ENCODE data around the gene CFAP251.

The CFAP251 gene

DNA sequence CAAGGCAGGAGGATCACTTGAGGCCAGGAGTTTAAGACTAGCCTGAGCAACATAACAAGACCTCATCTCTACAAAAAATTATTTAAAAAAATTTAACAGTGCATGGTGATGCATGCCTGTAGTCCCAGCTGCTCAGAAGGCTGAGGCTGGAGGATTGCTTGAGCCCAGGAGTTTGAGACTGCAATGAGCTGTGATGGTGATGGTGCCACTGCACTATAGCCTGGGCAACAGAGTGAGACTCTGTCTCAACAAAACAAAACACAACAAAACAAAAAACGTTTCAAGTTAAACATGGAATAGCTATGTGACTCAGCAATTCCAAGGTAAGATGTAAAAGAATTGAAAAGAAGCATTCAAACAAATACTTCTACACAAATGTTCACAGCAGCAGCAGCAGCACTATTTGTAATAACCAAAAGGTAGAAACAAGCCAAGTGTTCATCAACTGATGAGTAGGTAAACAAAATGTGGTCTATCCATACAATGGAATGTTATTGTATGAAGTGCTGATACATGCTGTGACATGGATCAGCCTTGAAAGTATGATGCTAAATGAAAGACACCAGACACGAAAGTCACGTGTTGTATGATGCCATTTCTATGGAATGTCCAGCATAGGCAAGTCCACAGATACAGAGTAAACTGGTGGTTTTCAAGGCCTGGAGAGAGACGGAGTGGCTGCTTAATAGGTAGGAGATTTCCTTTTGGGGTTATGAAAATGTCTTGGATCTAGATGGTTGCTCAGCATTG, 31.4 kb downstream of the CFAP251 start:
- DNase-seq, result no peak

DNA sequence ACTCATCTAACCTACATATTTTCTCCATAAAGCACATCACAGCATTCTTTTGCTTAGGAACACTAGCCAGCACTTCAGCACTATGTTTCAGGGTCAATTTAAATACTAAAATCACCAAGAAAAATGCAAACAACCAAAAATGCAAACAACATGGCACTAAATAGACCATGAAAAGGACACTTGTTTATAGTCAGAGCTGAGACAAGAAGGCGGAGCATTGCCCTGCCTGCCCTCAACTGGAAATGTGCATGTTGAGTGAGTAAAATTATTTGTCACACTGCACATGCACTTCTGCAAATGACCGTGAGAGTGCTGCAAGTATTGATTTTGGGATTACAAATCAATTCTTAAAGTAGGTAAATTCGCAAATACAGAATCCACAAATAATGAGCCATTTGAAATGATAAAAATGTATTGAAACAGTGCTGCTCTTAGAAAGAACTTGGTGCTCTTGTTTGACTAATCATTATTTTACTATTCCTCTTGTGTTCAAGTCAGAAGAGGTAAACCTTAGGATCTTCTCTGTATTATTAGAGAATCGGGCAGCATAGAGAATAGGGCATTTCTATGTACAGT, 34.8 kb downstream of the CFAP251 start:
- no peak for DNase-seq

DNA sequence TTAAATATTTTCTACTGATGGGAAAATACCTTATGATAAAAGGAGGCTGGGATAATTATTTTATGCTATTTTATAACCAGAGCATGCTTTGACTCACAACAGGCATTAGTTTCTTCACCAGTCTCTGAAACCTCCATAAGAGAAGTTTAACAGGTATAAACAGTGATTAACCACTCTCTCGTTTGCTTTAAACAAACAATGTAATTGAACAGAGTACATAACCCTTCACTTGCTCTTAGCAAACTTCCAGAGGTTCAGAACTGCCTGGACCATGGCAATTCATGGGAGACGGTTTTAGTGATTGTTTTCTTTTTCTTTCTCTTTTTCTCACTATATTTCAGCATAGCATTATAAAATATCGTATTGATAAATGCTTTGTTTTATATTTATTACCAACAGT, 35.3 kb downstream of the CFAP251 start:
- no peak for DNase-seq

DNA sequence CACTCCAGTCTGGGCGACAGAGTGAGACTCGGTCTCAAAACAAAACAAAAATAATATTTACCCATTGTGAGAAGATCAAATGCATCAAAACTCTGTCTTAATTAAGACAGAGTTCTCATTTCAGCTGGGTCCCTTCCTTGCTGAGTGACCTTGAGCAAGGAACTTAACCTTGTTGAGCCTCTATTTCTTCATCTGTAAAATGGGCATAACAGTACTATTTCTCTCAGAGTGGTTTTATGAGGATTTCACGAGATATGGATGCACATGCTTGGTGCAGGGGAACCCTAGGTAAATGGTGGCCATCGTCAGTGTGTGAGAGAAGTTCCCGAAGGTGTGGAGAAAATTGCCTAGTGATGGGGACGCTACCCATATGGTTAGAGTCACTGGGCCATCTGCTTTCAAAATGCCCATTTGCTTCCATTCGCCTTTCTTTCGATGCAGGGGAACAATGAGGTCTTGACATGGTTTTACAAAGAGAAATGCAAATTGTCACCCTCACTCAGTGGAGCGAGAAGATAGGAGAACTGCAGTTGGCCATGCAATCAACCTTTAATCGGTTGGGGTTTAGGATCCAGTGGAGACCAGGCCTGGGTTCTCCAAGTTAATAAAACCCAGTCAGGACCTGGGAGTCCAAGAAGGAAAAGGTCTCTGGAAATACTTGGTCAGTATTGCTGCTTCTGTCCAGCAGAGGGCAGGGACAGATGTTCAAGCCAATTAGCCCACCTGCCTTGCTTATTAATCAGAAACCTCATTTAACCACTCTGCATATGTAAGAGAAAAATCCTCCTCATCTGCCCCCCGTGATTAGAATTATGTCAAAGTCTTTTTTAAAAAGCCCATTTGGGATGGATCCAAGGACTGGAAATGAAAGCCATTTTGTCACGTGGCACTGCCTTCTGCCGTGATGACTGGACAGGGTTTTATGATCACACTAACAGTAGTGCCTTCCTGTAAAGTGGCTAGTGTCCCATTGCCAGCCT, 37.2 kb downstream of the CFAP251 start:
- no peak for DNase-seq

DNA sequence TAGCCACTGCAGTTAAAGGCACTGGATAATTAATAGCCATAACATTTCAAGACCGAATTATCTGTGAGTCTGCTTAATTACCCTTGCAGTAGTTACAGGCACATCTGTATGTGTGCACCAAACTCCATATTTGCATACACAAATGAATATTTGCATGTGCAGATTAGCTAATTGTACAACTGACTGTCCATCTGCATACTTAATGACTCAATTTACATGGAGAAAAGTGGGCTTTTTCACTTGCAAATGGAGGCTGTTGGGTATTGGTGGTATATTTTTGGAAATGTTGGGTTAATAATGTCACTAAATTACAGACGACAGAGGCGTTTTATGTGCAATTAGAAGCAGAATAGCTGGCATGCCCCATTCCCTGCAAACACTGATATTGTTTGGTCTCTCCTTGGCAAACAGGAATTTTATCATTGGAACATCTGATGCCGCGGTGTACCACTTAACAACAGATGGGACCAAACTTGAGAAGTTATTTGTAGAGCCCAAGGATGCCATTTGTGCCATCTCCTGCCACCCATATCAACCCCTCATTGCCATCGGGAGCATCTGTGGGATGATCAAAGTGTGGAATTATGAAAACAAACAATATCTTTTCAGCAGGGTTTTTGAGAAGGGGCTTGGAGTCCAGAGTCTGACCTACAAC, 39.6 kb downstream of the CFAP251 start:
- DNase-seq, result no peak

DNA sequence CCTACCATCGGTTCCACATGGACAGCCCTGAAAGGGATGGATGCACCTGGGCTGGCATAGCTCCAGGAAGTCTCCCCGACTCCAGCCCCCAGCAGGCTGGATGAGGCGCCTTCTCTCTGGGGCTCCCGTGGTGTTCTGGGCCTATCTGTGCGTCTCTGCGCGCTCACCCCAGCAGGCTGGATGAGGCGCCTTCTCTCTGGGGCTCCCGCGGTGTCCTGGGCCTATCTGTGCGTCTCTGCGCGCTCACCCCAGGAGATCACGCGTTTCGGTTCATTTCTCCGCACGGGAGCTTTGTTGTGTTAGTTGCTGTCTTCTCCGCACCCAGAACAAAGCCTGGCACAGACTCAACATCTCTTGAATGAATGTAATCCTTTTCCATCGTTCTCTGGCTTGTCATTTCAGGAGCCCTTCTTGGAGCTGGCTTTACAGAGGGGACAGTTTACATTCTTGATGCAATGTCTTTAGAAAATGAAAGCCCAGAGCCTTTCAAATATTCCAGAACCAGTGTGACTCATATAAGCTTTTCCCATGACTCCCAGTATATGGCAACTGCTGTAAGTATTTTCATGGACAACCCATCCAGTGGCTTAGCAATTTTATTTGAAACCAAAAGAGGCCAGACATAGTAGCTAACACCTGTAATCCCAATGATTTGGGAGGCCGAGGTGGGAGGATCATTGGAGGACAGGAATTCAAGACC, 40.3 kb downstream of the CFAP251 start:
- no peak for DNase-seq

DNA sequence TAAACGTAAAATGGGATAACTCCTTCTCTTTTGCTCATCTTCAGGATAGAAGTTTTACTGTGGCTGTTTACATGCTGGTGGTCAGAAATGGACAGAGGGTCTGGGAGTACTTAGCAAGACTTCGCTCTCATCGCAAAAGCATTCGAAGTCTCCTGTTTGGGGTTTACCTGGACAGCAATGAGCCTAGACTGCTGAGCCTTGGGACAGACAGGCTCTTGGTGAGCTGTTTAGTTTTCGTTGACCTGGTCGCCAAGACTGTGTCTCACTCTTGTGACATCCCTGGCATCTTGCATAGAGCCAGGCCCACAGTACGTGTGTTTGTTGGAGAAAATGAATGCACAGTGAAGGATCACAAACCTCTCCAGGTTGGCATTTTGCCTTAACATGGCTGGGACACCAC, 42.1 kb downstream of the CFAP251 start:
- no peak for DNase-seq

DNA sequence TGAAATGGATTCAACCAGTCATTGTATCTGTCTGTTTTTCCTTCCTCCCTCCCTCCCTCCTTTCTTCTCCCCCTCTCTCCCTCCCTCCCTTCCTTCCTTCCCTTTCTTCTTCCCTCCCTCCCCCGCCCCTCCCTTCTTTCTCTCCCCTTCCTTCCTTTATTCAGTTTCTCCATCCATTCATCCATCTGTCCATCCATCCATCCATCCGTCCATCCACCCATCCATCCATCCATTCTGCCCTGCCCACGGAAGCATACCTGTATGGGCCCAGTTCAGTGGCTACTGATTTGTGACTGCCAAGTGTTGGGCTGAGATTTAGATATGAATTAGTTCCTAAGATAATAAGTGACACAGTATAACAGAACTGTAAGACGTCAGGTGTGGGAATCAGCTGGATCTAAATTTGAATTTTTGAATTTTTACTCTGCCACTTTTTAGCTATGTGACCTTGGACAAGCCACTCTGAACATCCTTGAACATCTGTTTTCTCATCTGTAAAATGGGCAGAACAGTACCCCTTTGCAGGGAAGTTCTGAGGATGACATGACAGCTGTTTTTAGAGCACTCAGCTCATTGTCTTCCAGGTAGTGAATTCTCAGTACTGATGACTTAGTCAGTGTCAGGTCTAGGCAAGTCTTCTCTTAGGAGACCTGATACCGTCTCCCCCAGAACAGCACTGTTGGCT, 42.9 kb downstream of the CFAP251 start:
- DNase-seq, result no peak

DNA sequence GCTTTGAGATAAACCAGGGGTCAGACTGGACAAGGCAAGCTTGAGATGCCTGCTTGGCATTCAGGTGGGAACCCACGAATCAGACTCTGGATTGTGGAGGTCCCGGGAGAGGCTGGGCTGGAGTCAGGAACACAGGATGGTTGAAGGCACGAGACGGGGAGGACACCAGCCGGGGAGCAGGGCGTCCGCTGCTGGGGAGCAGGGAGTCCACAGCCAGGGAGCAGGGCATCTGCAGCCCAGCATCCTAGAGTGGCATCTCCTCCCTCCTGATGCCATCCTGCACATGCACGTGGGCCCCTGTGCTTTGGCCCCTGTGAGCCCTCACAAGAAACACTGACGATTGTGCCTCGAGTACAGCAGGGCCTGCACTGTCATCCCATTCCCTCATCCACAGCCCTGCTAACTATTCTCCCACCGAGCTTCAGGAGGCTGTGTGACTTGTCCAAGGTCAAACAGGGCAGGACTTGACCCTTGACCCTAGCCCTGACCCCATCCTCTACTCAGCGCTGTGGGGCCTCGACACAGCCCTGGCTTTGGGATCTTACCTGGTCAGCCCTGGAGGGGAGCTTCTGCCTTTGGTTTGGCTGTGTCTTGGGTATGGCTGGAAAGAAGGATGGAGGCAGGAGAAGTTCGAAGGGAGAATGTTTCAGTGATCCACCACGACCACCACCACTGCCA, 45.1 kb downstream of the CFAP251 start:
- no peak for DNase-seq

DNA sequence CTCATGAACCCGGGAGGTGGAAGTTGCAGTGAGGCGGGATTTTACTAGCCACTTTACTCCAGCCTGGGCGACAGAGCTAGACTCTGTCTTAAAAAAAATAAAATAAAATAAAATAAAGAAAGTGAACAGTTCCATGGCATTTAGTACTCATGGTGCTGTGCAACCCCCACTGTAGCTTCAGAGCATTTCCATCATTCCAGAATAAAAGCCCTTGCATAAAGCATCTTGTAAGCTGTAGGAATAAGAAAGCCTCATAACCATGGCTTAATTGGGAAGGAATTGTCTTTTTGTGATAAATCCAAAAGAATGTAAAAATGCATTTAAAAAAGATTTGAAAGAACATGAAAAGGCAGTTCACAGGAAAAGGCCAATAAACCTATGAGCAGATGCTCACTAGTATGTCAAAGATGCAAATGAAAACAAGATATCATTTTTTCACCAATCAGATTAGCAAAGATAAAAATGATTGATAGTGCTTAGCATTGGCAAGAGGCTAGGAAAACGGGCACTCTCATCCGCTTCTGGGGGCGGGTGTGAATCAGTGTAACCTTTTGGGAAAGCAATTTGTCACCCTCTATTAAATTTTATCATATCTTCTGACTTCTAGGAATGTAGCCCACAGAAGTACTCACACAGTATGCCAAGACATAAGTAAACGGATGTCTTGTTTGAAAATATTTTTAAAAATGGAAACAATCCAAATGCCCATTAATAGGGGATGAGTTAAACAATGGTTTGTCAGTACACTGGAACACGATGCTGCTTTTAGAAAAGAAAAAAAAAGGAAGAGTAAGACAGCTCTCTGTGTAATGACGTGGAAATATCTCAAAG, 46.6 kb downstream of the CFAP251 start:
- no peak for DNase-seq

DNA sequence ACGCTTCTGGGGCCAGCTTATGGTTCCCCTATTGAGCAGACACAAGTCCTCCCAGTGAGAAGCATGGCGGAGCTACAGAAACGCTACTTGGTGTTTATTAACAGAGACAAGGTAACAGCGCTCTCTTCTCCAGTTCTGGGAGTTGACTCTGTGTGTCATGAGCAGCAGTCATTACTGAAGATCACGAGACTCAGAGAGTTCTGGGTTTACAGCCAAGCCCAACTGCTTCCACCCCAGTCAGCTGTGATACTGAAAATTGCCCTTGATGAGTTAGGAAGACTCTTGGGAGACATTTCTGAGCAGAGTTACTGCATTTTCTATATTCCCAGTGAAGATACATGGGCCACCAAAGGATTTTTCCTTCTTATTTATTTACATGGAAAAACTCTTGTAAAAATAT, 48.6 kb downstream of the CFAP251 start:
- DNase-seq, result no peak

DNA sequence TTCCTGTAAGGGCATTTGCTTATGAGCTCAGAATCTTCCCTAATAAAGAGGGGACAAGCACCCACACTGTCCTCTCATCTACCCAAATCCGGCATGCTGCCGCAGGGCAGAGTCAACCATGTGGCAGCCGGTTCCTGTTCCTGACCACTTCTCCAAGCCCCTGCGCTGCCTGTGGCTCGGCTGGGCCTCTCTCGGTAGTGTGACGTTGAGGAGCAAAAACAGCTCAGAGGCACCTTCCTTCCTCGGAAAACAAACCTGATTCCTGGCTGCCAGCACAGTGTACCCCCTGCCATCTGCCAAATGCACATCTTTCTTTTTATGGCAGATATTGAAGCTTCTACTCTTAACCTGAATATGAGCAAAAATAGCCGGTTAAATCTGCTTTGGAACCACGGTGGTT, 50.5 kb downstream of the CFAP251 start:
- DNase-seq, result no peak

DNA sequence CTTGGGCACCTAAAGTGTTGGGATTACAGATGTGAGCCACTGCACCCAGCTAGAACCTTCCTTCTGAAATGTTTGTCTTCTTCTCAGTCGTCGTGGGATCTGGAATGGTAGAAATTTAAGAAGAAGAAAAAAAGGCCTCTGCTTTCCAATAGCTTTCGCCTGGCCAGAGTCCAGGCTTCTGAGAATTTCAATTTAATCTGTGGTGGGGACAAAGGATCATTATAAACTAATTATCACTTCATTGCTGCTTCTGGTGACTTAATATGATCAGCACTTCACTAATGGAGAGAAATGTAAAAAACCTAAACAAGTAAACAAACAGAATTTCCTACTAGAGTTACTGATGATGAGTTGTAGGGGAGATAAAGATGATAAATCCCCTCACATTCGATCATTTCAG, 51.3 kb downstream of the CFAP251 start:
- DNase-seq, result no peak

DNA sequence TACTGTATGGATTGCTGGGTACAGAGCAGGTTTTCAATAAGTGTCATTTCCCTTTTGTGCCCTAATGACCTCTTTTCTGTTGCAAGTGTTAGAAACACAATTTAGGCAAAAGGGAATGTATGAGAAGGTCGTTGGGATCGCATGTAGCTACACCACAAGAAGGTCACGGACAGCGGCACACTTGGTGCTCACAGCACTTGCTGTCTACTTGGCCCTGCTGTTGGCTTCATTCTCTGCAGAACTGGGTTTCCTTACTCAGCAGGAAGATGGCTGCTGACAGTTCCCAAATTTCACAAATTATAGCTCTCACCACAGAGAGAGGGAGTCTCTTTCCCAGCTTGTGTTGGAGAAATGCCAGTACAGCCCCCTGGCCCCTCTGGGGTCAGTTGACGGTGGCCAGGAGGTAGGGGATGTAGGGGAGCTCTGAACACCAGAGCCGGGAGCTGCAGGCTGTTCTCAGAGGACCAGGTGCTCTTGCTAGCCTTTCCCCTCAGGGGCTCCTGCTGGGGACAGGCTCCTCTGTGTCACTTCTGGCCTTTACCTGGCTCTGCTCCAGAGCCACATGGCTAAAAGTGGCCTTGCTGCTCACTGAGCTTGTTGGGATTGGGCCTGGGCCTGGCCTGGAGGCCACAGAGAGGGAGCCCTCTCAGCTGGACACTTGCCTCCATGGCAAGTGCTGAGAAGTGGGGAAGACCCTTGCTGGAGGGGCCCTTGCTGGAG, 52.3 kb downstream of the CFAP251 start:
- DNase-seq, result no peak

DNA sequence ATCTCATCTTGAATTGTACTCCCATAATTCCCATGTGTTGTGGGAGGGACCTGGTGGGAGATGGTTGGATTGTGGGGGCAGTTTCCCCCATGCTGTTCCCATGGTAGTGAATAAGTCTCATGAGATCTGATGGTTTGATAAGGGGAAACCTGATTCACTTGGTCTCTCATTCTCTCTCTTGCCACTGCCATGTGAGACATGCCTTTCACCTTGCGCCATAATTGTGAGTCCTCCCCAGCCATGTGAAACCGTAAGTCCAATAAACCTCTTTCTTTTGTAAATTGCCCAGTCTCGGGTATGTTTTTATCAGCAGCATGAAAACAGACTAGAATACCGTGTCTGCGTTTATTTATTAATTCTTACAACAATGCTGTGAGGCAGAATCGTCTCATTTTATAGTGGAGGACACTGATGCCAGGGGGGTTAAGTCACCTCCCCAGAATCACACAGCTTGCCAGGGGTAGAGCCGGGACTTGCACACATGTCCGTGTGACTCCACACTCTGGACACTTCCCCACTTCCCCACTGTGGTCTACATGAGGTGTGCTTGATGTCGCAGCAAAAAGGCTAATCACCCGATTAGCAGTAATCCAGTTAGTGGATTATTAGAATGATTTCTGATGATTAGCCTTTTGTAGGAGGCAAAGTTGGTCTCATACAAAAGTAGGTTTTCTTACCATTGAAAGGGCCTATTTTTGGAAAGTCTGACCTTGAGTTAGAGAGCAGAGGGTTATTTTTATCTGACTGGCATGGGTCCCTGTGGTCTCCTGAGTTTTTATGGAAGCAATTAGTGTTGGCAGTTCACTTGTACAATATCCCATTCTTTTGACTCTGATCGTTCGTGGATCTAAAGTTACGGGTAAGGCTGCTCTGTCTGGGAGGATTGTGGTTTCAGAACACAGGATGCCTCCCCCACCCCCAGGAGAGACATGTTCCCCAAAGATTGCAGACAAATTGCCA, 55.9 kb downstream of the CFAP251 start:
- no peak for DNase-seq

DNA sequence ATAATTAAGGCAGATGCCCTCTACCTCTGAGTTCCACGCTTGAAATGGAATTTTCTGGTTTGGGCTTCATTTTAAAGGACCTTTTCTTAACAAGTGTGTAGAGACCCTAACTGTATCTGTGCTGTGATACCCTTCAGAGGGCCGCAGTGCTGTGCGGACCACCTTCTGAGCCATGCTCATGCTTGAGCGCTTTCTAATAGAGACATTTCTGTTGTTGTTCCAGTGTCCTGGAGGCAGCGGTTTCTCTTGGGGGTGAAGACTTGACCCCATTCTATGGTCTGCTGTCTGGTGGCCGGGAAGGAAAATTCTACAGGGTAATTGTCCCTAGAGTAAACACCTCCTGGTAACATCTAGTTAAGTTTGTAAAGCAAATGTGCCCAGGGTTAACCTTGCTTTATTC, 56.6 kb downstream of the CFAP251 start:
- no peak for DNase-seq

DNA sequence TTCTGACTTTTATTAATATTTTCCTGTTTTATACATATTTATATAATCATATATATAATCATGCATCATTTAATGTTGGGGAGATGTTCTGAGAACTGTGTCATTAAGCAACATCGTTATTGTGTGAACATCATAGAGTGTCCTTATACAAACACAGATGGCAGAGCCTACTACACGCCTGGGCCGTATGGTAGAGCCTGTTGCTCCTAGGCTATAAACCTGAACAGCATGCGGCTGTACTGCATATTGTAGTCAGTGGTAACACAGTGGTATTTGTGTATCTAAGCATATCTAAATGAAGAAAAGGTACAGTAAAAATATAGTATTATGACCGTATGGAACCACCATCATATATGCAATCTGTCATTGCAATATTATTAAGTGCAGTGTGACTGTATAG, 58.6 kb downstream of the CFAP251 start:
- DNase-seq, result no peak

DNA sequence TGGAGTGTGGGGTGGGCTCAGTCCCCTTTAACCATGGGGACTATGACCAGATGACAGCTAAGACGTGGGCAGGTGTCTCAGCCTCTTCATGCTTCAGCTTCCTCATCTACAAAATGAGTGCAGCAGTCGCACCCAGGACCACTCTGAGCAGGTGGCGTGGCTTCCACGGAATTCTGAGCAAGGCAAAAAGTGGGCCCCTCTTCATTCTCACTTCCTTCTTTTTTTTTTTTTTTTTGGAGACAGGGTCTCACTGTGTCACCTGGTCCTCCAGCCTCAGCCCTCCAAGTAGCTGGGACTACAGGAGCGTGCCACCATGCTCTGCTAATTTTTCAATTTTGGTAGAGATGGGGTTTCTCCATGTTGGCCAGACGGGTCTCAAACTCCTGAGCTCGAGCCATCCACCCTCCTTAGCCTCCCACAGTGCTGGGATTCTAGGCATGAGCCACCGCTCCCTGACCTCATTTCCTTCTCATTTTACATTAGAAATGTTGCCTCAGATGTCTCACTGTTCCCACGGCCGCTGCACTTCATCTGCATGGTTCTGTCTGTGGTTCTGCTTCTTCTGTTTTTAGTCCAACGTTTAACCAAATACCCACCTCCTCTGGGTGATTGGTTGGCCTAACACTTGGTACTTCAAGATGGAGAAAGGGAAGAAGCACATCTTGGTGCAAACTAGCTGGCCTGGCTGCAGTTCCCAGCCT, 61.9 kb downstream of the CFAP251 start:
- DNase-seq, result peak in 1 of 2 experiments; percentile 31
